Nephron (organoid): ENCODE measurements around the gene ACAD10.
A peak's percentile ranks its signal among the peaks of the same experiment; 100 is the strongest.
"Not testable (repeated sequence)": the region's sequence is repeated elsewhere in the genome, so short reads cannot be mapped to it uniquely, and the experiment has no call there.

Experiments used
- H3K27ac Mint-ChIP-seq, 3 experiments: 2 replicates each; pipeline ENCODE4 v1.8.0; 2020; ENCODE audit warnings: mixed read lengths in 3 of 3, mild to moderate bottlenecking in 2 of 3, moderate library complexity in 1 of 3
- H3K27me3 Mint-ChIP-seq: 2 replicates; pipeline ENCODE4 v1.8.0; 2021; ENCODE audit warnings: low read depth, mild to moderate bottlenecking, moderate library complexity, mixed read lengths
- H3K36me3 Mint-ChIP-seq: 2 replicates; pipeline ENCODE4 v1.8.0; 2020; ENCODE audit warnings: low read depth, mixed read lengths
- H3K4me1 Mint-ChIP-seq: 2 replicates; pipeline ENCODE4 v1.8.0; 2020; ENCODE audit warnings: mixed read lengths
- H3K4me3 Mint-ChIP-seq, 3 experiments: 2 replicates each; pipeline ENCODE4 v1.8.0; 2020; ENCODE audit warnings: mild to moderate bottlenecking in 3 of 3, mixed read lengths in 3 of 3, moderate library complexity in 2 of 3
- H3K9me3 Mint-ChIP-seq: 2 replicates; pipeline ENCODE4 v1.8.0; 2020; ENCODE audit warnings: mixed read lengths
- CTCF ChIP-seq, 3 experiments: fragments of 200-600 bp; sonication (generic); IDR thresholded peaks; one replicate each; pipeline ENCODE4 v1.5.0; 2021; ENCODE audit warnings: antibody characterized with exemption in 3 of 3; ENCODE audit not compliant: unreplicated experiment in 3 of 3

Gene ACAD10

GRCh38 chr12:111733340-111733915 lies 47.6 kb downstream of the ACAD10 start:
- Mint-ChIP-seq H3K27ac (peak overlapping the region in 1 of 3 experiments; percentile 35), H3K36me3 (peaks cover 53% of the 10 kb centered on the region), H3K4me3 (no peak overlapping the region), H3K4me1 (no peaks in the 10 kb centered on the region), H3K9me3 (no peaks in the 10 kb centered on the region), H3K27me3 (no peaks in the 10 kb centered on the region)
- TF ChIP-seq CTCF (IDR thresholded peaks at IDR 0.05; ENCODE audit: unreplicated experiment in 3 of 3) = no peak

GRCh38 chr12:111739524-111739923 lies 53.7 kb downstream of the ACAD10 start:
- not testable (repeated sequence) for H3K9me3 Mint-ChIP-seq, H3K4me3 Mint-ChIP-seq, H3K27me3 Mint-ChIP-seq
- Mint-ChIP-seq H3K4me1 (peaks cover 21% of the 10 kb centered on the region), H3K27ac (peak overlapping the region in 1 of 3 experiments; percentile 61), H3K36me3 (peaks cover 23% of the 10 kb centered on the region)

GRCh38 chr12:111741235-111741812 lies 55.5 kb downstream of the ACAD10 start:
- no peak for TF ChIP-seq CTCF (IDR thresholded peaks at IDR 0.05; ENCODE audit: unreplicated experiment in 3 of 3)
- no peaks in the 10 kb centered on the region for H3K9me3 Mint-ChIP-seq
- H3K27ac Mint-ChIP-seq = peak overlapping the region; percentile 82 to 91 (median 89)
- peaks cover 32% of the 10 kb centered on the region for H3K36me3 Mint-ChIP-seq
- peaks cover 21% of the 10 kb centered on the region for H3K4me1 Mint-ChIP-seq
- peak overlapping the region in 2 of 3 experiments; percentile 6 to 37 for H3K4me3 Mint-ChIP-seq
- H3K27me3 Mint-ChIP-seq = no peaks in the 10 kb centered on the region

GRCh38 chr12:111745211-111745610 lies 59.4 kb downstream of the ACAD10 start:
- Mint-ChIP-seq H3K4me1 (peaks cover 22% of the 10 kb centered on the region), H3K27ac (no peak overlapping the region), H3K4me3 (no peak overlapping the region), H3K9me3 (no peaks in the 10 kb centered on the region), H3K27me3 (no peaks in the 10 kb centered on the region), H3K36me3 (peaks cover 30% of the 10 kb centered on the region)
- no peak for TF ChIP-seq CTCF (IDR thresholded peaks at IDR 0.05; ENCODE audit: unreplicated experiment in 3 of 3)

- no peak overlapping the region for H3K4me3 Mint-ChIP-seq
Observed at GRCh38 chr12:111747333-111747732, 61.5 kb downstream of the ACAD10 start.

GRCh38 chr12:111748151-111748672 lies 62.4 kb downstream of the ACAD10 start:
- peaks cover 35% of the 10 kb centered on the region for H3K36me3 Mint-ChIP-seq
- TF ChIP-seq CTCF (IDR thresholded peaks at IDR 0.05; ENCODE audit: unreplicated experiment in 3 of 3) = no peak
- H3K4me1 Mint-ChIP-seq = peaks cover 6% of the 10 kb centered on the region
- H3K27me3 Mint-ChIP-seq = no peaks in the 10 kb centered on the region
- no peak overlapping the region for H3K4me3 Mint-ChIP-seq
- H3K27ac Mint-ChIP-seq = peak overlapping the region in 2 of 3 experiments; percentile 10 to 53
- no peaks in the 10 kb centered on the region for H3K9me3 Mint-ChIP-seq

More at GRCh38 chr12:111747333-111747732, 61.5 kb downstream of the ACAD10 start:
- peaks cover 6% of the 10 kb centered on the region for H3K4me1 Mint-ChIP-seq
- no peak overlapping the region for H3K27ac Mint-ChIP-seq
- no peaks in the 10 kb centered on the region for H3K9me3 Mint-ChIP-seq
- no peaks in the 10 kb centered on the region for H3K27me3 Mint-ChIP-seq
- no peak for TF ChIP-seq CTCF (IDR thresholded peaks at IDR 0.05; ENCODE audit: unreplicated experiment in 3 of 3)
- peaks cover 36% of the 10 kb centered on the region for H3K36me3 Mint-ChIP-seq
